Left renal pelvis (tissue), 4 donors: ENCODE measurements around the gene DVL3. TPM values are rescaled to one million over a fixed set of nuclear protein-coding genes. Genes with fewer than 3 reads are reported as not detected.
A peak's percentile ranks its signal among the peaks of the same experiment; 100 is the strongest.

Experiments
- DNase-seq, 4 donors: peaks; one replicate each; pipeline ENCODE4 v3.0.0-alpha.2; 2013; ENCODE audit warnings: low read depth in 4 of 4, low spot score in 3 of 4
- polyA plus RNA-seq, 4 donors: library from polyadenylated mRNA; unstranded; fragments of 120-200 nt; gene quantifications; one replicate each; pipeline ENCODE4 v1.2.1, GENCODE V29; 2013; ENCODE audit not compliant: insufficient read length in 4 of 4

The DVL3 gene
- polyA plus RNA-seq, 4 donors: 61.4 to 91.9 (median 81.3) TPM

DNA sequence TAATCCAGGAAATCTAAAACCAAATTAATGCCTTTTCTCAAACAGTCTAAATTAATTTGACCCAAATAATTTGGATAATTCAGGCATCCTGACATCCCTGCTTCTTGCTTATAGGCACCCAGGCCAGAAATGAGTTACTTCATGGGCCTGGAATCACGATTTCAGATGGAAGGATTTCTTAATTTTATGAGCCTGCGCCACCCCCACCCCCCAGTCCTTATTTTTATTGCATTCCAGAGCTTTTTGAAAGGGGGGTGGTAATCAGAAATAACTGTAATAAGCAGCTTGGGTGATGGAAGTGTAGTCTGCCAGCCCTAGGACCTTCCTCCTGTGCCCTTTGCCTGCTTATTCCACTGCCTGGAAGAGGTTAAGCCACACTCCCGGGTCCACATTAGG is 20.8 kb downstream of the DVL3 start:
- no peak for DNase-seq

DNA sequence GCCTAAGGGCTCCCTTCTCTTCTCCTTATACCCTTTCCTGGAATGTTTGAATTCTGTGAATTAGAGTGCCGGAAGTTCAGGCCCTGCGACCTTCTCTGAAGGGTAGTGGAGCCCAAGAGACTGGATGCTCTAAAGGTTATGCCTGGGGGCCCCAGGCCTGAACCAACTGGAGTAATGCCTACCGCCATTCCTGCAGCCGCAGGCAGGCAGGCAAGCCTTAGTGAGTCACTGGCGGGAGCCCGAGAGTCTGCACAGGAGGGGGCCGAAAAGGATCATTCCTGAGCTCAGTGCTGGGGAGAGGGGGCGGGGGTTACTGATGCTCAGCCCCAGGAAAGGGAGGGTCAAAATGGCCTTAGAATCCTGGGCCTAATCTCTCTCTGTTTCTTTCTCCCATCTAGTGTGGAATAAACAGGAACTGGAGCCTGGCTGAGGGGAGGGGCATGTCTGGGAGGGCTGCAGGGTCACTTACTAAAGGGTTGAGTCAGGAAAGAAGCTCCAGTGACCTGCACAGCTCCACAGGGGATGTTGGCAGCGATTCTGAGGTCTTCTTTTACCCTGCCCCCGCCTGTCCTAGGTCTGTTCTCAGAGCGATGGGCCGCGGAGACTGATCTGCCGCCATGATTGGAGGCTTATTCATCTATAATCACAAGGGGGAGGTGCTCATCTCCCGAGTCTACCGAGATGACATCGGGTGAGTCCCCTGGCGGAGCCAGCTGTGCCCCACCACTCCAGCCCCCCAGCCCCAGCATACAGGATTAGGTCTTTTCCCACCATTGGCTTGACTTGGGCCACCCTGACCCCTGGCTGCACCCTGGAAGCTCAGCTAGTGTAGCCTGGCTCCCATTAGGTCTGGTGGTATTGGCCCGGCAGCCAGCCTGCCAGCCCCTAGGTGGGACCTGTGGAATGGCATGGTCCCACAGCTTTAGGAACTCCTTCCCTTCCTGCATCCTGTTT is 21.5 kb downstream of the DVL3 start:
- no peak for DNase-seq

DNA sequence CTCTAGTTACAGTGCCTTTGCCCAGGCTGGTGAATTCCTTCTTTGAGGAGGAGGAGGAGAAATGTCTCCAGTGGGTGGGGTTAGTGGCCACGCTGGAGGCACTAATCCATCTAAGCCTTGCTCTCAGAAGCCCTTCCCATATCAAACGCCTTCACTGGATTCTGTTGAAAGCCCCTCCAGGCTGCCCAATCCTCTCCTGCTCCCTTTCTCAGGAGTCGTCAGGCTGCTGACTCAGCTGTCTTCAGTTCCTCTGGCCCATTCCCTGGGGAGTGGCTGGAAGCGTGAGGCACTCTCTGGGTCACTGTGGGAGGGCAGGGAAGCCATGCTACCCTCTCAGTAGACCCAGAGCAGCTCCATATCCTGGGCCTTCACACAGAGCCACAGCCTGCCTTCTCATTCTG is 22.2 kb downstream of the DVL3 start:
- DNase-seq: no peak

GRCh38 chr3:184177767-184178306 is 22.7 kb downstream of the DVL3 start:
- no peak for DNase-seq

DNA sequence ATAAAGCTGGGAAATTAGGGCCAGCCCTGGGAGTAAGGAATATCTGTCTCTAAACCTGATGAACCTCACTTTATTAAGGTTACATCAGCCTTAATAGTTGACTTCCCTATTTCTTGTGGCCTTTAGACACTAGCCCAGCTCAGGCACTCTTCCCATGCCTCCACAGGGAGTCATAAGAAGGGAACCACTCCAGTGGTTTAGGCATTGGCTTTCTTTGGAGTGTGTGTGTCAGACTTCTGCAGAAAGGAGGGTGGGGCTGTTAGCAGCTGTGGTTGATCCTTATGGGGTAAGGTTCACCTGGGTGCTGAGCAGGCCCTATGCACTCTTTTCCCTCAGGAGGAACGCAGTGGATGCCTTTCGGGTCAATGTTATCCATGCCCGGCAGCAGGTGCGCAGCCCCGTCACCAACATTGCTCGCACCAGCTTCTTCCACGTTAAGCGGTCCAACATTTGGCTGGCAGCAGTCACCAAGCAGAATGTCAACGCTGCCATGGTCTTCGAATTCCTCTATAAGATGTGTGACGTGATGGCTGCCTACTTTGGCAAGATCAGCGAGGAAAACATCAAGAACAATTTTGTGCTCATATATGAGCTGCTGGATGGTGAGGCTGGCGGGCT is 23.5 kb downstream of the DVL3 start:
- DNase-seq: no peak

DNA sequence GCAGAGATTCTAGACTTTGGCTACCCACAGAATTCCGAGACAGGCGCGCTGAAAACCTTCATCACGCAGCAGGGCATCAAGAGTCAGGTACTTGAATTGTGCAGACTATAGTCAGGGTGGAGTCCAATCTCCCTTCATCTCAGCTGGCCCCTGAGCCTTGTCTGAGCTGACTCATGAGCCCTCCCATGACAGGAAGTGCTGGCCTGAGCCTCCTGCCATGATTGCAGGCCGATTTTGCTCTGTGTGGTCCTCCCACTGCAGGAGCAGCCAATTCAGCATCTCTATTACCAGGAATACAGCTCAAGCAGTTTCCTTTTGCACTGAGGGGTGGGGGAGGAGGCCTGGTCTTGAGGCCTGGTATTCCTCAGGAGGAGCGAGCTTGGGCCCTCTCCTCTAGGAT is 25.0 kb downstream of the DVL3 start:
- no peak for DNase-seq

DNA sequence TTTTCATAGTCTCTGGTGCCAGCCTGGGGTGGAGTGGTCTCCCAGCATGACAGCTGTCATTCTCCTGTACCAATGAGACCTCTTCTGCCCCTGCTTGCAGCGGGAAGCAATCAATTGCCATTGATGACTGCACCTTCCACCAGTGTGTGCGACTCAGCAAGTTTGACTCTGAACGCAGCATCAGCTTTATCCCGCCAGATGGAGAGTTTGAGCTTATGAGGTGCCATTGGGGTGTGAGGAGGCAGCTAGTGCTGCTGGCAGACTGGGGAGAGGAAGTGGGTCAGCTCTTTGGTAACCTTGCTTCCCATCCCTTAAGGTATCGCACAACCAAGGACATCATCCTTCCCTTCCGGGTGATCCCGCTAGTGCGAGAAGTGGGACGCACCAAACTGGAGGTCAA is 26.4 kb downstream of the DVL3 start:
- DNase-seq: no peak

GRCh38 chr3:184183679-184184078 is 28.5 kb downstream of the DVL3 start:
- DNase-seq: no peak

- no peak for DNase-seq
Observed at GRCh38 chr3:184184546-184185230, 29.5 kb downstream of the DVL3 start.

DNA sequence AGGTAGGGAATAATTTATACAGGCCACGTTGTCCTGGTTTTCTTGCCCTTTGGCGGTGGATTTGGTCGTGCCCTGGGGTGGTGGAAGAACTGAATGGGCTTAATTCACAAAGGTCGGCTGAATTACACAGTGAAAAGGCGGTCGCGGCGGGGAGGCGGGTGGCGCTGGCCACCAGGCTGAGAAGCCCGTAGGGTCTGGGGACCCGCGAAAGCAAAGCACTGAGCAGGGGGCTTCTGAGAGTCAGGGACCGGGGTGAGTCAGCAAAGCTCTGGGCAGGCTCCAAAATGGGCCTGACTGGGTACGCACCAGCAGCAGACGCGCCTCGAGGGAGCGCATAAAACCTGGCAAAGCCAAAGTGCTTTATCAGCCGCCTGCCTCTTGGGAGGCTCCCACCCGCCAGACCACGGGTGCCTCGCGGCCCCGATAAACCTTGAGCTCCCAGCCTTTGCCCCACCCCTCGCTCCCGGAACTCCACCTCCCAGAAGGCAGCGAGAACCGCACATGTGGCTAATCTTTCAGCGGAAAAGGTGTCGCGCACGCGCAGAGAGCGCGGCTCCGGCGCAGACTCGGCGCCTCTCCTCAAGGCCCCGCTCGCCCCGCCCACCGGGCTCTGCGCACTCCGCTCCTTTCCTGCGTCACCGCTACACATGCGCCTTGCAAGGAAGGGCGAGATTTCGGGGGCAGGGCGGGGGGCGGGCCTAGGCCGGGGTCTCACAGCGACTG is 30.4 kb downstream of the DVL3 start:
- DNase-seq: peak; percentile 97 to 99 (median 98)

GRCh38 chr3:184186184-184186901 is 31.2 kb downstream of the DVL3 start, which contains the start of gene ABCF3:
TSS of gene ABCF3 (plus strand) at chr3:184186199. CDS start at chr3:184186208, 9 bp downstream.
- no peak for DNase-seq

GRCh38 chr3:184186902-184187207 is 31.7 kb downstream of the DVL3 start:
- no peak for DNase-seq

GRCh38 chr3:184188080-184188479 is 32.9 kb downstream of the DVL3 start:
- DNase-seq: no peak

GRCh38 chr3:184189421-184189820 is 34.2 kb downstream of the DVL3 start:
- no peak for DNase-seq

DNA sequence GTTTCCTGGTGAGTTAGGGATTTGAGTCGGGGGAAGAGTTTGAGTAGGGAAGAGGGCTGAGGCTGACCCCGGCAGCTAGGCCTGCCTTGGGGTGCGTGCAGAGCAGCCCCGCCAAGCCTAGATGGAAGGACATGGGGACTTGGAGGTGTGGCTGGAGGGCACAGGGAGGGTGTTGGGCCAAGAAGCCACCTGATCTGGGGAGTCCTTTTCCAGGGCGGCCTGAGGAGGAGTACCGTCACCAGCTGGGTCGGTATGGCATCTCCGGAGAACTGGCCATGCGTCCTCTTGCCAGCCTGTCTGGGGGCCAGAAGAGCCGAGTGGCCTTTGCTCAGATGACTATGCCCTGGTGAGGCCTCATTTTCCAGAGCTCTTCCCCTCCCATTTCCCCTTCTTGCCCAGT is 37.7 kb downstream of the DVL3 start:
- DNase-seq: no peak

- no peak for DNase-seq
Observed at GRCh38 chr3:184193991-184194539, 38.9 kb downstream of the DVL3 start.

DNA sequence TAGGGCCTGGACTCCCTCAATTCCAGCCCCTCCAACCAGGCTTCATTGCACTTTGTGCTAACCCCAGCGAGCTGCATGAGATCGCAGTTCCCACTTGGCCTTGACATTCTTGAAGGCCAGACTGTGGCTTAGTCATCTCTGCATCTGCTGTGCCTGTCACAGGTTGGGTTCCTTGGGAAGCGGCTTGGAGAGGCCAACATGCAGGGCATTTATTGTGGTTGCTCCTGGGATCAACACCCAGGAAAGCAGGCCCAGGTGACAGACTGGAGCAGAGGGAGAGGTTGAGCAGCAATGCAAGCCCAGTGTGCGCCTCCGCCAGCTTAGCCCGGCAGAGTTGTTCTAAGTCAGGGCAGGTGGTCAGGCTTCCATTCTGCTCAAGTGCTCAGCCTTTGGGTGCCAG is 41.4 kb downstream of the DVL3 start:
- DNase-seq: no peak

GRCh38 chr3:184198509-184198908 is 43.3 kb downstream of the DVL3 start:
- DNase-seq: no peak

GRCh38 chr3:184200825-184201224 is 45.6 kb downstream of the DVL3 start:
- no peak for DNase-seq

DNA sequence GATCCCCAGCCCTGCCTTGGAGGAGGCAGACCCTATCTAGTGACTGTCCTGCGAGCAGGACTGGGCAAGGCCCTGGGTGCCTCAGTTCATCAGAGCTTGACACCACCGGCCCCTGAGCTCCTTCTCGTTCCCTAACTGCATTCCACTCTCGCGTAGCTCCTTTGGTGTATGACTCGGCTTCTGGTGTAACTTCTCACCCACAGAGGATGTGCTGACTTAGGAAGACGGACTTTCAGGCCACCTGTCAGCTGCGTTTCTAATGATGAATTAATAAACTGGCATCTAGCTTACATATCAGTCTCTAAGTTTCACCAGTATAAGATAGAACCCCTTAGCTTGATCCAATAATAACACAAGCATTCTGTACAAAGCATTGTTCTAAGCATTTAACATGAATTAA is 48.3 kb downstream of the DVL3 start:
- no peak for DNase-seq
